ENCODE measurements around the gene RNF149. TPM values are rescaled to one million over a fixed set of nuclear protein-coding genes. Genes with fewer than 3 reads are reported as not detected.

RNF149 gene
- total and polyA plus RNA-seq, 2 donors (not counting 1 experiment from before 2014, with no cell fraction given), result 29.4 to 49.0 TPM

- no peaks in the 10 kb centered on the region for H3K27me3 ChIP-seq (ENCODE audit: control insufficient read depth, insufficient read depth, low read length)
- H3K36me3 ChIP-seq (ENCODE audit: control insufficient read depth, insufficient read depth, low read length), result no peaks in the 10 kb centered on the region
- no peak for DNase-seq (ENCODE audit: low read depth in 2 of 2)
- H3K79me2 ChIP-seq (ENCODE audit: control insufficient read depth, insufficient read depth, low read length), result no peaks in the 10 kb centered on the region
- H2AFZ ChIP-seq (ENCODE audit: low read length), result no peak overlapping the region
- no peak overlapping the region for H3K9ac ChIP-seq (ENCODE audit: insufficient read depth, low read length)
- no peaks in the 10 kb centered on the region for H4K20me1 ChIP-seq (ENCODE audit: control insufficient read depth, extremely low read depth, insufficient read depth, low read length)
- no peak overlapping the region for H3K27ac ChIP-seq (ENCODE audit: insufficient read depth, low read length)
- H3K9me3 ChIP-seq (ENCODE audit: control insufficient read depth, insufficient read depth, low read depth, low read length), result no peaks in the 10 kb centered on the region
- no peak for TF ChIP-seq CTCF (conservative IDR thresholded peaks at IDR 0.05 in 1 of 2, IDR thresholded peaks at IDR 0.05 in 1 of 2; ENCODE audit: low read depth in 1 of 2, low read length in 2 of 2)
- TF ChIP-seq EZH2 (IDR thresholded peaks at IDR 0.05; ENCODE audit: low read length, missing control alignments), result no peak
- H3K4me1 ChIP-seq (ENCODE audit: control insufficient read depth, extremely low read depth, insufficient read depth, low read length), result no peaks in the 10 kb centered on the region
- no peak overlapping the region for H3K4me2 ChIP-seq (ENCODE audit: extremely low read depth, insufficient read depth, low read length)
- H3K4me3 ChIP-seq (replicated peaks in 1 of 4; ENCODE audit: control extremely low read depth in 1 of 4, insufficient read depth in 1 of 4, low read depth in 3 of 4, low read length in 4 of 4), result no peak overlapping the region
Observed at GRCh38 chr2:101231240-101231639, 77.3 kb downstream of the RNF149 start.

- no peaks in the 10 kb centered on the region for H3K79me2 ChIP-seq (ENCODE audit: control insufficient read depth, insufficient read depth, low read length)
- H2AFZ ChIP-seq (ENCODE audit: low read length), result no peak overlapping the region
- no peaks in the 10 kb centered on the region for H3K9me3 ChIP-seq (ENCODE audit: control insufficient read depth, insufficient read depth, low read depth, low read length)
- H3K4me1 ChIP-seq (ENCODE audit: control insufficient read depth, extremely low read depth, insufficient read depth, low read length), result no peaks in the 10 kb centered on the region
- TF ChIP-seq CTCF (conservative IDR thresholded peaks at IDR 0.05 in 1 of 2, IDR thresholded peaks at IDR 0.05 in 1 of 2; ENCODE audit: low read depth in 1 of 2, low read length in 2 of 2) (no peak), EZH2 (IDR thresholded peaks at IDR 0.05; ENCODE audit: low read length, missing control alignments) (no peak)
- peak in 1 of 2 donors; percentile 93 for DNase-seq (ENCODE audit: low read depth in 2 of 2)
- no peak overlapping the region for H3K27ac ChIP-seq (ENCODE audit: insufficient read depth, low read length)
- H4K20me1 ChIP-seq (ENCODE audit: control insufficient read depth, extremely low read depth, insufficient read depth, low read length), result no peaks in the 10 kb centered on the region
- H3K4me3 ChIP-seq (replicated peaks in 1 of 4; ENCODE audit: control extremely low read depth in 1 of 4, insufficient read depth in 1 of 4, low read depth in 3 of 4, low read length in 4 of 4), result no peak overlapping the region
- H3K36me3 ChIP-seq (ENCODE audit: control insufficient read depth, insufficient read depth, low read length), result no peaks in the 10 kb centered on the region
- no peak overlapping the region for H3K4me2 ChIP-seq (ENCODE audit: extremely low read depth, insufficient read depth, low read length)
- H3K27me3 ChIP-seq (ENCODE audit: control insufficient read depth, insufficient read depth, low read length), result no peaks in the 10 kb centered on the region
- H3K9ac ChIP-seq (ENCODE audit: insufficient read depth, low read length), result no peak overlapping the region
Observed at GRCh38 chr2:101230541-101231001, 77.9 kb downstream of the RNF149 start.

Other genes starting within 250 kb of the RNF149 start
- 3.3 and 3.8 TPM in 2 replicates for gene TBC1D8, start 157.3 kb downstream of the RNF149 start, total RNA-seq
- 5.4 and 5.5 TPM in 2 replicates for gene TBC1D8, start 157.3 kb downstream of the RNF149 start, polyA plus RNA-seq
- gene CNOT11, start 55.8 kb downstream of the RNF149 start, total RNA-seq, result 15.2 and 16.3 TPM in 2 replicates
- gene CNOT11, start 55.8 kb downstream of the RNF149 start, polyA plus RNA-seq, result 53.1 and 71.6 TPM in 2 replicates
- gene CREG2, start 78.8 kb upstream of the RNF149 start, total RNA-seq, result under 0.01 and 0.50 TPM in 2 replicates
- 0.08 and 0.84 TPM in 2 replicates for gene CREG2, start 78.8 kb upstream of the RNF149 start, polyA plus RNA-seq
- gene RFX8, start 166.4 kb upstream of the RNF149 start, total RNA-seq, result 2.6 and 12.4 TPM in 2 replicates
- gene RFX8, start 166.4 kb upstream of the RNF149 start, polyA plus RNA-seq, result 4.3 and 10.4 TPM in 2 replicates